Measurements from ENCODE around the gene ARHGEF35.

GRCh38 chr7:144148224-144148827, 47.3 kb downstream of the ARHGEF35 start:
- TF ChIP-seq EZH2 (optimal IDR thresholded peaks at IDR 0.05; ENCODE audit: low read depth, low read length) (no peak), CTCF (IDR thresholded peaks at IDR 0.05; ENCODE audit: low read length) (no peak), EZH2phosphoT487 (IDR thresholded peaks at IDR 0.05; ENCODE audit: low read length) (no peak)
